SU-DHL-6 (cell line): Measurements from ENCODE around the gene MICAL2.

Experiments used
- H2AFZ ChIP-seq: fragments of 200-600 bp; sonication (generic); 2 replicates; pipeline ENCODE4 v1.6.1; 2014; ENCODE audit warnings: low read depth, mild to moderate bottlenecking, moderate library complexity, mixed read lengths, antibody characterized with exemption, low read length; ENCODE audit not compliant: severe bottlenecking
- H3F3A ChIP-seq: fragments of 200-600 bp; shearing (Covaris generic); 2 replicates; pipeline ENCODE4 v1.6.0; 2016; ENCODE audit warnings: antibody characterized with exemption, mild to moderate bottlenecking; ENCODE audit not compliant: insufficient read depth
- H3K27ac ChIP-seq: fragments of 200-600 bp; sonication (generic); 2 replicates; pipeline ENCODE4 v1.5.1; 2016; ENCODE audit warnings: low read depth, mild to moderate bottlenecking, low read length, moderate library complexity, mixed read lengths
- H3K27me3 ChIP-seq: fragments of 200-600 bp; sonication (generic), shearing (Covaris generic); 2 replicates; pipeline ENCODE4 v1.6.0; 2014; ENCODE audit warnings: mild to moderate bottlenecking, low read length
- H3K36me3 ChIP-seq: fragments of 200-600 bp; sonication (generic); 2 replicates; pipeline ENCODE4 v1.6.1; 2014; ENCODE audit warnings: mild to moderate bottlenecking, low read length, mixed read lengths
- H3K4me2 ChIP-seq: fragments of 300-600, 200-600 bp; shearing (Covaris generic), sonication (generic); 2 replicates; pipeline ENCODE4 v1.6.0; 2014; ENCODE audit warnings: low read length, low read depth, mild to moderate bottlenecking; ENCODE audit not compliant: poor library complexity, severe bottlenecking
- H3K4me3 ChIP-seq: fragments of 200-600 bp; sonication (generic); 2 replicates; pipeline ENCODE4 v1.5.1; 2014; ENCODE audit warnings: antibody characterized with exemption, low read length, mild to moderate bottlenecking, mixed read lengths; ENCODE audit not compliant: insufficient read depth, poor library complexity, severe bottlenecking
- H3K79me2 ChIP-seq: fragments of 200-600 bp; sonication (generic); 2 replicates; pipeline ENCODE4 v1.6.1; 2014; ENCODE audit warnings: mild to moderate bottlenecking, low read length, moderate library complexity; ENCODE audit not compliant: insufficient read depth
- H3K9ac ChIP-seq: fragments of 200-600 bp; sonication (generic); 2 replicates; pipeline ENCODE4 v1.7.0; 2014; ENCODE audit warnings: mild to moderate bottlenecking, low read length
- H3K9me2 ChIP-seq: fragments of 200-600 bp; sonication (generic); replicated peaks from 2 replicates; pipeline ENCODE4 v1.6.1; 2014; ENCODE audit warnings: low read length; ENCODE audit not compliant: insufficient read depth
- H3K9me3 ChIP-seq: fragments of 200-600 bp; sonication (generic); 2 replicates; pipeline ENCODE4 v1.6.1; 2014; ENCODE audit warnings: low read length, mixed read lengths; ENCODE audit not compliant: insufficient read depth
- H4K20me1 ChIP-seq: fragments of 200-600 bp; sonication (generic); 2 replicates; pipeline ENCODE4 v1.6.1; 2014; ENCODE audit warnings: low read depth, mild to moderate bottlenecking, antibody characterized with exemption, low read length, moderate library complexity, mixed read lengths
- EZH2phosphoT487 ChIP-seq: fragments of 200-600 bp; sonication (generic), shearing (Covaris generic); conservative IDR thresholded peaks from 2 replicates; pipeline ENCODE4 v1.6.1; 2018; ENCODE audit warnings: mild to moderate bottlenecking, antibody characterized with exemption, low read length, moderate library complexity, mixed read lengths
- TF ChIP-seq, protein P1 (sequence below): fragments of 200-600 bp; sonication (generic); IDR thresholded peaks from one replicate; pipeline ENCODE4 v1.5.1; 2017; ENCODE audit warnings: antibody characterized with exemption, mild to moderate bottlenecking, low read length, moderate library complexity; ENCODE audit not compliant: insufficient read depth, poor library complexity, severe bottlenecking

MICAL2 gene

DNA sequence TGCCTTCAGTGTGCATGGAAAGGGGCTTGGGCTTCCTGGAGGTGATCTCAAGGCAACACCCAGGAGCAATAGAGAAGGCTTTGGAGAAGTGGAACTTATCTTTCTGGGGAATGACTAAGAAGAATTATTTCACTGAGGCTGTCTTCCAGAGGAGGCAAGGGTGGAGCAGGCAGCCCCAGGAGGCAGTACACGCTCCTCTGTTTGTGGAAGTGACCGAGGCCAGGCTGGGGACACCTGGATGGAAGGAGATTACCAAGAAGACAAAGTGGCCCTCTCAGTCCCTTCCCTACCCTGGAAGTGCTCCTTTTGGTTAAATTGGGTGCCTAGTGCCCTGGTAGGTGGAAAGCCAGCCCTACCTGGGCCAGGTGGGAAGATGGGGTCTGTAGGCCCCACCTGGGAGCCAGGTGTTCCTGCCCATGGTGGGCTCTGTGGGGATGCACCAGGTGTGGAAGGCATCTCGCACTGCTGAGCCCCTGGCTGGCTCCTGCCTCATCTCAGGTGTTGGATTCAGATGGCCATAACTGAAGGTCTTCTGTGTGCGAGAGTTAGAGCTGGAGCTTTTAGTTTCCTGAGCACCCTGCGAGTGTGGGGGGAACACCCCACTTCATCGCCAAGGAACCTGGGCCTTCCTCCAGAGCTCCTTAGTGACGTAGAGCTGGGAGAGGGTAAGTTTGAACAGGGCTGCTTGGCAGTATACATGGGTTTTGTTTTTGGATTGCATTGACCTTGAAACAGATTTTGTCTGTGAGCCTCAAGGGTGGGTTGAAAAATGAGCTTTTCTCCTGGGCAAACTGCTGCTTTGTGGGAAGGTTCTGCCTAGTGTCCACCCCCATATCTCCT lies 46.1 kb downstream of the MICAL2 start:
- no peaks in the 10 kb centered on the region for H3K9me3 ChIP-seq
- no peaks in the 10 kb centered on the region for H3K79me2 ChIP-seq
- TF ChIP-seq, protein P1, sequence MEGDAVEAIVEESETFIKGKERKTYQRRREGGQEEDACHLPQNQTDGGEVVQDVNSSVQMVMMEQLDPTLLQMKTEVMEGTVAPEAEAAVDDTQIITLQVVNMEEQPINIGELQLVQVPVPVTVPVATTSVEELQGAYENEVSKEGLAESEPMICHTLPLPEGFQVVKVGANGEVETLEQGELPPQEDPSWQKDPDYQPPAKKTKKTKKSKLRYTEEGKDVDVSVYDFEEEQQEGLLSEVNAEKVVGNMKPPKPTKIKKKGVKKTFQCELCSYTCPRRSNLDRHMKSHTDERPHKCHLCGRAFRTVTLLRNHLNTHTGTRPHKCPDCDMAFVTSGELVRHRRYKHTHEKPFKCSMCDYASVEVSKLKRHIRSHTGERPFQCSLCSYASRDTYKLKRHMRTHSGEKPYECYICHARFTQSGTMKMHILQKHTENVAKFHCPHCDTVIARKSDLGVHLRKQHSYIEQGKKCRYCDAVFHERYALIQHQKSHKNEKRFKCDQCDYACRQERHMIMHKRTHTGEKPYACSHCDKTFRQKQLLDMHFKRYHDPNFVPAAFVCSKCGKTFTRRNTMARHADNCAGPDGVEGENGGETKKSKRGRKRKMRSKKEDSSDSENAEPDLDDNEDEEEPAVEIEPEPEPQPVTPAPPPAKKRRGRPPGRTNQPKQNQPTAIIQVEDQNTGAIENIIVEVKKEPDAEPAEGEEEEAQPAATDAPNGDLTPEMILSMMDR, result no peak
- no peak for TF ChIP-seq EZH2phosphoT487
- H3K27me3 ChIP-seq, result no peaks in the 10 kb centered on the region
- H3K27ac ChIP-seq, result no peak overlapping the region
- no peak overlapping the region for H3K4me3 ChIP-seq
- H2AFZ ChIP-seq, result no peak overlapping the region
- H3K4me2 ChIP-seq, result no peak overlapping the region
- H3K9ac ChIP-seq, result no peak overlapping the region
- H3K36me3 ChIP-seq, result no peaks in the 10 kb centered on the region
- H3K9me2 ChIP-seq, result no peaks in the 10 kb centered on the region
- no peaks in the 10 kb centered on the region for H3F3A ChIP-seq
- no peaks in the 10 kb centered on the region for H4K20me1 ChIP-seq

DNA sequence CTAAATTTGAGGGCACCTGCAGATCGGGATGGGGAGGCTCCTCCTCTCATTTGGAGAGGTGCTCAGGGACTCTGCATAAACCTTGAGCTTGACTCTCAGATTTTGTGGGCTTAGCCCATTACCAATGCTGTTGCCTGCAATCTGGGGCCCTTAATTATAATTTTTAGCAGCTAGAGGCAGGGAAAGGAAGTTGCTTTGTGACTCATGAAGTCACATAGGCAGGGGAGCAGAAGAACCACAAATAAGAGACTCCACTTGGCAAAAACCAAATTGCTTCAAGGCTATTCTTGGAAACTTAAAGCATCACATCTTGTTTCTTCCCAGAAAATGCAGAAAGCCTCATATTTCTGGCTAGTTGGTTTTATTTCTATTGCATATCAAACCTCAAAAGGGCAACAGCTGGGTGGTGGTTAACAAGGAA lies 46.9 kb downstream of the MICAL2 start:
- Histone ChIP-seq H3K9ac (no peak overlapping the region), H3K36me3 (no peaks in the 10 kb centered on the region), H3K9me3 (no peaks in the 10 kb centered on the region), H2AFZ (no peak overlapping the region), H3K27ac (no peak overlapping the region), H4K20me1 (no peaks in the 10 kb centered on the region), H3K79me2 (no peaks in the 10 kb centered on the region), H3F3A (no peaks in the 10 kb centered on the region), H3K9me2 (no peaks in the 10 kb centered on the region), H3K27me3 (no peaks in the 10 kb centered on the region), H3K4me3 (no peak overlapping the region), H3K4me2 (no peak overlapping the region)
- TF ChIP-seq EZH2phosphoT487, result no peak
- TF ChIP-seq, protein P1, result no peak

DNA sequence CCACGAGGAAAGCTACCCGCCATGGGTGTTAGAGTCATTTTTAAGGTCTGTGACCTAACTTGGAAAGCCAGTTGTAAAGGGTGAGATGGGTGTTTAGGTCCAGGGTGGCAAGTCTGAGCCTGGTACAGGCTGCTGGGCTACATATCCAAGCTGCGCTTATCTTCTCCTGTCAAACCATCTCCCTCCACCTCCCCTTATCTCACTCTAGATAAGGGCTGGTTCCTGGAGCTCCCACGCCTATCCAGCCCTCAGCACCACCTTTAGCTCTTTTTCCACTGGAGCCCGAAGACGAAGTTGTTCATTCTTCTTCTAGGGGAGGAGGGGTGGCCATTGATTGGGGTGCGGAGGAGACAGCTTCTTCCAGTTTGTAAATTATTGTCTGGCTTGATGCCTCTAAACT lies 48.5 kb downstream of the MICAL2 start:
- Histone ChIP-seq H3K9me2 (no peaks in the 10 kb centered on the region), H2AFZ (no peak overlapping the region), H3K36me3 (no peaks in the 10 kb centered on the region), H3K4me2 (no peak overlapping the region), H3K9ac (no peak overlapping the region), H3K4me3 (no peak overlapping the region), H3K79me2 (no peaks in the 10 kb centered on the region), H3K27me3 (no peaks in the 10 kb centered on the region), H3K9me3 (no peaks in the 10 kb centered on the region), H3F3A (no peaks in the 10 kb centered on the region), H4K20me1 (no peaks in the 10 kb centered on the region), H3K27ac (no peak overlapping the region)
- TF ChIP-seq, protein P1, result no peak
- TF ChIP-seq EZH2phosphoT487, result no peak
